DND-41 (cell line): ENCODE measurements around the gene ABLIM1.

Source experiments
- EZH2 ChIP-seq: IDR thresholded peaks from 3 replicates; pipeline ENCODE4 v1.6.1; 2012; ENCODE audit warnings: borderline replicate concordance, low read depth, mild to moderate bottlenecking, moderate library complexity, low read length, inconsistent platforms; ENCODE audit not compliant: severe bottlenecking
- TF ChIP-seq, protein P1 (sequence below): IDR thresholded peaks from 2 replicates; pipeline ENCODE4 v1.5.1; 2012; ENCODE audit warnings: borderline replicate concordance, low read length, moderate library complexity, mild to moderate bottlenecking; ENCODE audit not compliant: poor library complexity, severe bottlenecking; ENCODE audit errors: extremely low read depth

DNA sequence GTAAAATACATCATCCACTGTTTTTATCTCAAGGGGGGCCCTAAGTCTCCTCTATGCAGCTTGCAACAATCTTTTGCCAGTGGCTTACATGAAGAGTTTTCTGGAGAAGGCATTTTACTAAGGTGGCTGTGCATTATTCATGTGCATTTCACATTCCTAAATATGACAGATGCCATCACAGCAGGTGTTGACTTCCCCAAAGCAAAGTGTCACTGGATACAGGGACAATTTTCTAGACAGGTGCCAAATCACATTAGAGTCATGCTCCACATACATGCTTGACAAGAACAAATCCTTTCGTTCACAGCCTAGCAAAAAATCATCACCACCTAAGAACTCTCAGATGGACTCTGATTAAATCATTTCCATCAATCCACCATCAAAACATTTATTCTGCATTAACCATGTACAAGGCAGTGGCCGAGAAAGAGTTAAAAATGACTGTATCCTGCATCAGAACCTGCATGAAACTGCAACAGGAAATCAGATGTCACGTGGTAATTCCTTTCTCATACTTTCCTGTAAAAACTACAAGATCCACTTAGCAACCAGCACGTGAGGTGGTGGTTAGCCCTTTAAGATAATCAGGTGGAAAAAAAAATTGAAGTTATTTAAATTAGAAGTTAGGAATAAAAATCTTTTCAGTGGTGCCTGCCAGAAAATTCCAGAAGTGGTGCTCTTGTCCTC lies 165.6 kb downstream of the ABLIM1 start:
- TF ChIP-seq, protein P1, sequence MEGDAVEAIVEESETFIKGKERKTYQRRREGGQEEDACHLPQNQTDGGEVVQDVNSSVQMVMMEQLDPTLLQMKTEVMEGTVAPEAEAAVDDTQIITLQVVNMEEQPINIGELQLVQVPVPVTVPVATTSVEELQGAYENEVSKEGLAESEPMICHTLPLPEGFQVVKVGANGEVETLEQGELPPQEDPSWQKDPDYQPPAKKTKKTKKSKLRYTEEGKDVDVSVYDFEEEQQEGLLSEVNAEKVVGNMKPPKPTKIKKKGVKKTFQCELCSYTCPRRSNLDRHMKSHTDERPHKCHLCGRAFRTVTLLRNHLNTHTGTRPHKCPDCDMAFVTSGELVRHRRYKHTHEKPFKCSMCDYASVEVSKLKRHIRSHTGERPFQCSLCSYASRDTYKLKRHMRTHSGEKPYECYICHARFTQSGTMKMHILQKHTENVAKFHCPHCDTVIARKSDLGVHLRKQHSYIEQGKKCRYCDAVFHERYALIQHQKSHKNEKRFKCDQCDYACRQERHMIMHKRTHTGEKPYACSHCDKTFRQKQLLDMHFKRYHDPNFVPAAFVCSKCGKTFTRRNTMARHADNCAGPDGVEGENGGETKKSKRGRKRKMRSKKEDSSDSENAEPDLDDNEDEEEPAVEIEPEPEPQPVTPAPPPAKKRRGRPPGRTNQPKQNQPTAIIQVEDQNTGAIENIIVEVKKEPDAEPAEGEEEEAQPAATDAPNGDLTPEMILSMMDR, result no peak
- TF ChIP-seq EZH2, result no peak
